HepG2 (cell line): ENCODE measurements around the gene HELZ. TPM values are rescaled to one million over a fixed set of nuclear protein-coding genes. Genes with fewer than 3 reads are reported as not detected.

Experiments
- ATAC-seq: fragments of 200-7000 bp; cut with Tn5 transposase; 3 replicates; pipeline ENCODE4 v1.9.1; 2020; ENCODE audit warnings: mild to moderate bottlenecking, moderate library complexity
- BruUV-seq: library from RNA; stranded (reverse); fragments of 400-500 nt; replicated peaks from 2 replicates; lab custom pipeline; 2021; lab: Mats Ljungman, UMichigan
- CTCF ChIA-PET: fragments of 300-600 bp; formaldehyde crosslinking; extraction: SDS; loops from one replicate; lab custom pipeline; 2021; ENCODE audit warnings: low total read pairs, inconsistent platforms, low intra/inter-chr PET ratio; lab: Yijun Ruan, JAX
- POLR2A ChIA-PET: fragments of 350-600 bp; sonication (Branson Sonifier 250); formaldehyde crosslinking; loops from one replicate; lab custom pipeline; 2020; ENCODE audit warnings: antibody characterized with exemption, inconsistent platforms; lab: Yijun Ruan, JAX
- DNase-seq: peaks from one replicate; pipeline ENCODE4 v3.0.0-alpha.2; 2015; ENCODE audit warnings: low spot score
- FAIRE-seq: peaks from 3 replicates; lab custom pipeline; 2011; peaks lifted over from hg19 to GRCh38; lab: Jason Lieb, UNC
- H2AFZ ChIP-seq: one replicate; pipeline ENCODE4 v1.6.1; 2011; ENCODE audit warnings: low read length, inconsistent platforms
- H3K27ac ChIP-seq: fragments of 300-600 bp; 3 replicates; pipeline ENCODE4 v1.8.0; 2011; ENCODE audit warnings: mixed run types, mild to moderate bottlenecking, mixed read lengths, low read length, inconsistent platforms; ENCODE audit not compliant: insufficient read depth; ENCODE audit errors: extremely low read length
- H3K27me3 ChIP-seq, 2 experiments: fragments of 200-600 bp in 1 of 2; 2 replicates in 1 of 2; 3 replicates in 1 of 2; pipeline versions ENCODE4 v1.6.0 to v1.8.0; 2011; ENCODE audit warnings: low read length in 2 of 2, mild to moderate bottlenecking in 2 of 2, moderate library complexity in 2 of 2, inconsistent platforms in 1 of 2; ENCODE audit not compliant: insufficient read depth in 2 of 2, control insufficient read depth in 1 of 2
- H3K36me3 ChIP-seq, 2 experiments: fragments of 200-600 bp in 1 of 2; replicated peaks in 1 of 2; 2 replicates in 1 of 2; 3 replicates in 1 of 2; pipeline versions ENCODE4 v1.5.1 to v1.8.0; 2011; ENCODE audit warnings: low read length in 2 of 2, inconsistent platforms in 1 of 2; ENCODE audit not compliant: insufficient read depth in 2 of 2, control insufficient read depth in 1 of 2
- H3K4me1 ChIP-seq: 2 replicates; pipeline ENCODE4 v1.5.1; 2012; ENCODE audit warnings: low read length, inconsistent platforms; ENCODE audit not compliant: insufficient read depth
- H3K4me2 ChIP-seq: 2 replicates; pipeline ENCODE4 v1.6.0; 2011; ENCODE audit warnings: low read depth, low read length, inconsistent platforms
- H3K4me3 ChIP-seq, 3 experiments: fragments of 200-600 bp in 1 of 3; sonication (generic), shearing (Covaris generic) in 1 of 3; replicated peaks in 1 of 3; 2 replicates each; pipeline ENCODE4 v1.5.1; 2011 to 2016; ENCODE audit warnings: low read length in 3 of 3, inconsistent platforms in 2 of 3, low read depth in 2 of 3, mild to moderate bottlenecking in 2 of 3, control low read depth in 1 of 3, mixed read lengths in 1 of 3; ENCODE audit not compliant: insufficient read depth in 1 of 3
- H3K79me2 ChIP-seq: one replicate; pipeline ENCODE4 v1.6.1; 2011; ENCODE audit warnings: low read length, inconsistent platforms; ENCODE audit not compliant: insufficient read depth
- H3K9ac ChIP-seq: 2 replicates; pipeline ENCODE4 v1.6.0; 2011; ENCODE audit warnings: mild to moderate bottlenecking, low read depth, low read length, inconsistent platforms; ENCODE audit not compliant: insufficient read depth
- H3K9me3 ChIP-seq: 2 replicates; pipeline ENCODE4 v1.5.1; 2012; ENCODE audit warnings: mild to moderate bottlenecking, low read length
- H4K20me1 ChIP-seq: 2 replicates; pipeline ENCODE4 v1.6.0; 2011; ENCODE audit warnings: inconsistent platforms, mild to moderate bottlenecking, low read length, moderate library complexity; ENCODE audit not compliant: insufficient read depth
- IKZF4 ChIP-seq: sonication (generic); formaldehyde crosslinking; IDR thresholded peaks from 2 replicates; pipeline ENCODE4 v1.5.1; 2020; ENCODE audit warnings: borderline replicate concordance, mild to moderate bottlenecking, low read depth, missing genetic modification reagents; ENCODE audit errors: not compliant biosample characterization
- KLF11 ChIP-seq: IDR thresholded peaks from 2 replicates; pipeline ENCODE4 v1.6.1; 2016; ENCODE audit warnings: missing compliant biosample characterization
- NR3C1 ChIP-seq: sonication (generic); formaldehyde crosslinking; IDR thresholded peaks from 2 replicates; pipeline ENCODE4 v1.4.0; 2020; ENCODE audit warnings: missing genetic modification reagents
- SNAPC2 ChIP-seq: sonication (generic); formaldehyde crosslinking; IDR thresholded peaks from 2 replicates; pipeline ENCODE4 v1.8.1; 2022; ENCODE audit warnings: mild to moderate bottlenecking, missing genetic modification reagents
- ZNF12 ChIP-seq: sonication (generic); formaldehyde crosslinking; IDR thresholded peaks from 2 replicates; pipeline ENCODE4 v1.5.0; 2020; ENCODE audit warnings: missing genetic modification reagents
- WGBS: methylation state at CpG from one replicate; pipeline ENCODE4 v1.1.6; 2017; ENCODE audit warnings: low lambda C conversion rate; 5-methylcytosine and 5-hydroxymethylcytosine counted together
- in situ Hi-C: cut with HindIII; loops from 2 replicates; pipeline ENCODE4 v1.10.0; 2017; ENCODE audit warnings: low pct_unique_long_range_greater_than_20kb; ENCODE audit not compliant: extremely low pct_ligation_motif_present
- intact Hi-C: fragments of 100-400 bp; cut with micrococcal nuclease; formaldehyde crosslinking; loops from one replicate; pipeline ENCODE4 v1.10.0; 2022; ENCODE audit not compliant: unreplicated experiment
- polyA plus RNA-seq, 8 experiments: library from polyadenylated mRNA; depleted of rRNA in 3 of 8; stranded (reverse) in 7 of 8; unstranded in 1 of 8; fragments of >200 nt; fragmentation: Illumina TruSeq in 4 of 8; extraction: Trizol in 4 of 8; gene quantifications; 2 replicates each; pipeline versions ENCODE4 v1.2.1 to v1.2.3, GENCODE V29; 2011 to 2016; ENCODE audit warnings: low read depth in 4 of 8, missing spikeins in 1 of 8, mixed read lengths in 1 of 8; ENCODE audit not compliant: insufficient read depth in 1 of 8
- total RNA-seq, 5 experiments: library from RNA; depleted of rRNA; stranded (reverse); fragments of >200 nt; fragmentation: Illumina TruSeq; extraction: Trizol; gene quantifications; 2 replicates each; pipeline ENCODE4 v1.2.3, GENCODE V29; 2016; ENCODE audit warnings: low read depth in 1 of 5

The HELZ gene
- total and polyA plus RNA-seq, 2 of the 13 experiments (the other 11 are each of a cell fraction or from before 2014, with no cell fraction given): 35.3 to 52.4 TPM

GRCh38 chr17:67183531-67183930 is 61.5 kb downstream of the HELZ start:
- CTCF ChIA-PET: no interaction called here

GRCh38 chr17:67181825-67182224 is 63.2 kb downstream of the HELZ start:
- 98% methylated on average over 3 of the region's 3 CpGs for WGBS
- in situ Hi-C loops: no loop called here
- no peak overlapping the region for H3K27ac ChIP-seq
- FAIRE-seq (no peak), ATAC-seq (peak; percentile 55; the same call in 2 of the 3 replicates), DNase-seq (no peak)
- H3K36me3 ChIP-seq: peaks cover 11 to 27% of the 10 kb centered on the region in 2 experiments
- no peaks in the 10 kb centered on the region for H3K9me3 ChIP-seq
- TF ChIP-seq ZNF12 (CRISPR knock-in tag) (peak; percentile 78; the same call in 1 of the 2 replicates), IKZF4 (no peak)
- H3K9ac ChIP-seq: no peak overlapping the region
- no peak overlapping the region for H3K4me3 ChIP-seq
- intact Hi-C loops: no loop called here
- H3K4me2 ChIP-seq: no peak overlapping the region
- H3K4me1 ChIP-seq: no peaks in the 10 kb centered on the region
- ChIA-PET CTCF (no interaction called here), POLR2A (no interaction called here)
- H3K27me3 ChIP-seq: no peaks in the 10 kb centered on the region
- H2AFZ ChIP-seq: no peak overlapping the region
- BruUV-seq: no TSS peak
- no peaks in the 10 kb centered on the region for H3K79me2 ChIP-seq
- no peaks in the 10 kb centered on the region for H4K20me1 ChIP-seq

More at GRCh38 chr17:67183531-67183930, 61.5 kb downstream of the HELZ start:
- 96% methylated on average over 1 of the region's 1 CpG for WGBS
- H4K20me1 ChIP-seq: no peaks in the 10 kb centered on the region
- no peaks in the 10 kb centered on the region for H3K27me3 ChIP-seq
- FAIRE-seq: no peak
- no peaks in the 10 kb centered on the region for H3K4me1 ChIP-seq
- no peak overlapping the region for H3K4me2 ChIP-seq
- intact Hi-C loops (no loop called here), in situ Hi-C loops (no loop called here)
- H3K79me2 ChIP-seq: no peaks in the 10 kb centered on the region
- H3K36me3 ChIP-seq: peaks cover 15 to 32% of the 10 kb centered on the region in 2 experiments
- no peak for TF ChIP-seq SNAPC2 (CRISPR knock-in tag)
- TF ChIP-seq NR3C1: no peak
- TF ChIP-seq KLF11: no peak
- no peak overlapping the region for H3K9ac ChIP-seq
- no TSS peak for BruUV-seq
- POLR2A ChIA-PET: no interaction called here
- ATAC-seq: no peak
- no peaks in the 10 kb centered on the region for H3K9me3 ChIP-seq
- no peak overlapping the region for H3K4me3 ChIP-seq
- no peak overlapping the region for H2AFZ ChIP-seq
- DNase-seq: no peak
- H3K27ac ChIP-seq: no peak overlapping the region
